Lower leg skin (tissue), 3 donors: ENCODE results near the gene SIGLEC1.

Experiments
- POLR2A ChIP-seq, 2 donors: fragments of 450-650 bp; IDR thresholded peaks; one replicate each; pipeline ENCODE4 v1.6.1; 2016 to 2017; ENCODE audit warnings: antibody characterized with exemption in 2 of 2, mild to moderate bottlenecking in 1 of 2, moderate library complexity in 1 of 2
- TF ChIP-seq, protein P1 (sequence below), 3 donors: fragments of 450-650 bp; IDR thresholded peaks; one replicate each; pipeline ENCODE4 v1.5.1; 2016; ENCODE audit warnings: antibody characterized with exemption in 3 of 3, mild to moderate bottlenecking in 3 of 3, moderate library complexity in 2 of 3

GRCh38 chr20:3755814-3756480 is 43.5 kb upstream of the SIGLEC1 start:
- TF ChIP-seq, protein P1, sequence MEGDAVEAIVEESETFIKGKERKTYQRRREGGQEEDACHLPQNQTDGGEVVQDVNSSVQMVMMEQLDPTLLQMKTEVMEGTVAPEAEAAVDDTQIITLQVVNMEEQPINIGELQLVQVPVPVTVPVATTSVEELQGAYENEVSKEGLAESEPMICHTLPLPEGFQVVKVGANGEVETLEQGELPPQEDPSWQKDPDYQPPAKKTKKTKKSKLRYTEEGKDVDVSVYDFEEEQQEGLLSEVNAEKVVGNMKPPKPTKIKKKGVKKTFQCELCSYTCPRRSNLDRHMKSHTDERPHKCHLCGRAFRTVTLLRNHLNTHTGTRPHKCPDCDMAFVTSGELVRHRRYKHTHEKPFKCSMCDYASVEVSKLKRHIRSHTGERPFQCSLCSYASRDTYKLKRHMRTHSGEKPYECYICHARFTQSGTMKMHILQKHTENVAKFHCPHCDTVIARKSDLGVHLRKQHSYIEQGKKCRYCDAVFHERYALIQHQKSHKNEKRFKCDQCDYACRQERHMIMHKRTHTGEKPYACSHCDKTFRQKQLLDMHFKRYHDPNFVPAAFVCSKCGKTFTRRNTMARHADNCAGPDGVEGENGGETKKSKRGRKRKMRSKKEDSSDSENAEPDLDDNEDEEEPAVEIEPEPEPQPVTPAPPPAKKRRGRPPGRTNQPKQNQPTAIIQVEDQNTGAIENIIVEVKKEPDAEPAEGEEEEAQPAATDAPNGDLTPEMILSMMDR (IDR thresholded peaks at IDR 0.05): no peak
- TF ChIP-seq POLR2A (IDR thresholded peaks at IDR 0.05): no peak
